GM18873 (cell line): Measurements from ENCODE around the gene NPSR1.
"Not testable (repeated sequence)": the region's sequence is repeated elsewhere in the genome, so short reads cannot be mapped to it uniquely, and the experiment has no call there.

ENCODE experiments used
- ATAC-seq: cut with Tn5 transposase; IDR thresholded peaks from one replicate; pipeline ENCODE4 v1.9.1; 2021; ENCODE audit warnings: mild to moderate bottlenecking, moderate library complexity, moderate number of reproducible peaks; ENCODE audit not compliant: unreplicated experiment, low FRiP score

The NPSR1 gene

GRCh38 chr7:34859281-34859680 lies 201.3 kb downstream of the NPSR1 start:
- ATAC-seq = not testable (repeated sequence)

GRCh38 chr7:34866222-34866621 lies 208.2 kb downstream of the NPSR1 start:
- ATAC-seq = not testable (repeated sequence)

GRCh38 chr7:34867341-34867740 lies 209.3 kb downstream of the NPSR1 start:
- ATAC-seq = not testable (repeated sequence)

- ATAC-seq = not testable (repeated sequence)
These were observed 210.6 kb downstream of the NPSR1 start for GRCh38 chr7:34868602-34869001.

- ATAC-seq = no peak
These were observed 211.0 kb downstream of the NPSR1 start for GRCh38 chr7:34869057-34869456.

GRCh38 chr7:34870041-34870440 lies 212.0 kb downstream of the NPSR1 start:
- not testable (repeated sequence) for ATAC-seq

- not testable (repeated sequence) for ATAC-seq
These were observed 216.3 kb downstream of the NPSR1 start for GRCh38 chr7:34874329-34874728.

- no peak for ATAC-seq
These were observed 217.5 kb downstream of the NPSR1 start for GRCh38 chr7:34875481-34875880.

- not testable (repeated sequence) for ATAC-seq
These were observed 221.1 kb downstream of the NPSR1 start for GRCh38 chr7:34878944-34879735.

- ATAC-seq = no peak
These were observed 221.9 kb downstream of the NPSR1 start for GRCh38 chr7:34879871-34880270.

GRCh38 chr7:34883855-34884254 lies 225.8 kb downstream of the NPSR1 start:
- not testable (repeated sequence) for ATAC-seq

GRCh38 chr7:34886856-34887255 lies 228.8 kb downstream of the NPSR1 start:
- no peak for ATAC-seq

GRCh38 chr7:34889951-34890350 lies 231.9 kb downstream of the NPSR1 start:
- no peak for ATAC-seq

- no peak for ATAC-seq
These were observed 237.2 kb downstream of the NPSR1 start for GRCh38 chr7:34895202-34895601.
